Central memory CD8-positive, alpha-beta T cell (primary cell): ENCODE measurements around the gene CMTM1.
A peak's percentile ranks its signal among the peaks of the same experiment; 100 is the strongest.
"Not testable (repeated sequence)": the region's sequence is repeated elsewhere in the genome, so short reads cannot be mapped to it uniquely, and the experiment has no call there.

Source experiments
- ATAC-seq: fragments of 150-1000 bp; cut with Tn5 transposase; replicated peaks from 2 replicates; pipeline ENCODE4 v1.10.0; 2022; ENCODE audit warnings: mild to moderate bottlenecking, moderate FRiP score, moderate number of reproducible peaks; ENCODE audit not compliant: poor library complexity, severe bottlenecking; ENCODE audit errors: extremely low read depth
- DNase-seq, 2 donors: peaks; one replicate each; pipeline ENCODE4 v3.0.0; 2021; ENCODE audit warnings: low spot score in 2 of 2
- H3K27ac Mint-ChIP-seq: one replicate; pipeline ENCODE4 v1.8.0; 2022; ENCODE audit warnings: low read depth, mild to moderate bottlenecking, moderate library complexity, mixed read lengths
- H3K27me3 Mint-ChIP-seq: one replicate; pipeline ENCODE4 v1.8.0; 2022; ENCODE audit warnings: mixed read lengths
- H3K36me3 Mint-ChIP-seq: one replicate; pipeline ENCODE4 v1.8.0; 2022; ENCODE audit warnings: mild to moderate bottlenecking, moderate library complexity, mixed read lengths; ENCODE audit not compliant: insufficient read depth
- H3K4me1 Mint-ChIP-seq: one replicate; pipeline ENCODE4 v1.8.0; 2022; ENCODE audit warnings: mixed read lengths
- H3K4me3 Mint-ChIP-seq: one replicate; pipeline ENCODE4 v1.8.0; 2022; ENCODE audit warnings: mild to moderate bottlenecking, moderate library complexity, mixed read lengths
- H3K9me3 Mint-ChIP-seq: one replicate; pipeline ENCODE4 v1.8.0; 2022; ENCODE audit warnings: mixed read lengths

The CMTM1 gene

DNA sequence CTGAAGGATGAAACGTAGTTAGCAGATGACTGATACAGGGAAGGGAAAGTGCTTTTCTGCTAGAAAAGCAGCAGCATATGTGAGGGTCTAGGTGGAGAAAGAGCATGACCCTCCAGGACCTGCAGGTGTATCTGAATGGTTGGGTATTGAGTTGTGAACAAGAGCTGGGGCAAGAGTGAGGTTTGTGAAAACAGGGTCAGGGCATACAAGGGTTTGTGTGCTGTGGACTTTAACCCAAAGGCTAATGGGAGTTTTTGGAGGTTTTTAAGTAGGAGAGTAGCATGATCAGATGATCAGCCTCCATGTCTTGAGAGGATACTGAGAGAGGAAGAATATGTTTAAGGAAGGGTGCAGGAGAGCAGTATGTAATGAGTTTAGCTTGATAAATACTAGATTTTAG lies 6.1 kb upstream of the CMTM1 start:
- Mint-ChIP-seq H3K27ac (peak overlapping the region; percentile 56), H3K36me3 (peaks cover 37% of the 10 kb centered on the region), H3K9me3 (no peaks in the 10 kb centered on the region), H3K4me3 (peak overlapping the region; percentile 27), H3K4me1 (peaks cover 80% of the 10 kb centered on the region), H3K27me3 (no peaks in the 10 kb centered on the region)
- DNase-seq (no peak), ATAC-seq (no peak)

- H3K4me3 Mint-ChIP-seq, result peak overlapping the region; percentile 53
- H3K27me3 Mint-ChIP-seq, result no peaks in the 10 kb centered on the region
- H3K27ac Mint-ChIP-seq, result peak overlapping the region; percentile 56
- H3K36me3 Mint-ChIP-seq, result peaks cover 37% of the 10 kb centered on the region
- DNase-seq (no peak), ATAC-seq (peak; percentile 49)
- H3K4me1 Mint-ChIP-seq, result peaks cover 71% of the 10 kb centered on the region
- H3K9me3 Mint-ChIP-seq, result no peaks in the 10 kb centered on the region
Observed at GRCh38 chr16:66561381-66562080, 4.7 kb upstream of the CMTM1 start.

GRCh38 chr16:66562409-66562808 lies 3.8 kb upstream of the CMTM1 start:
- Mint-ChIP-seq H3K36me3 (peaks cover 43% of the 10 kb centered on the region), H3K4me1 (peaks cover 72% of the 10 kb centered on the region)
- peak; percentile 62 for ATAC-seq

GRCh38 chr16:66562986-66563385 lies 3.3 kb upstream of the CMTM1 start:
- Mint-ChIP-seq H3K36me3 (peaks cover 43% of the 10 kb centered on the region), H3K9me3 (no peaks in the 10 kb centered on the region), H3K4me1 (peaks cover 71% of the 10 kb centered on the region), H3K27ac (peak overlapping the region; percentile 56), H3K4me3 (peak overlapping the region; percentile 53), H3K27me3 (no peaks in the 10 kb centered on the region)
- no peak for ATAC-seq
- DNase-seq, result no peak

More at GRCh38 chr16:66562409-66562808, 3.8 kb upstream of the CMTM1 start:
- Mint-ChIP-seq H3K4me3 (peak overlapping the region; percentile 53), H3K9me3 (no peaks in the 10 kb centered on the region), H3K27ac (peak overlapping the region; percentile 56), H3K27me3 (no peaks in the 10 kb centered on the region)
- no peak for DNase-seq

GRCh38 chr16:66563574-66564334 lies 2.5 kb upstream of the CMTM1 start:
- ATAC-seq, result no peak
- Mint-ChIP-seq H3K36me3 (peaks cover 39% of the 10 kb centered on the region), H3K9me3 (no peaks in the 10 kb centered on the region), H3K27ac (peak overlapping the region; percentile 56), H3K4me1 (peaks cover 70% of the 10 kb centered on the region), H3K27me3 (no peaks in the 10 kb centered on the region), H3K4me3 (no peak overlapping the region)
- no peak for DNase-seq

DNA sequence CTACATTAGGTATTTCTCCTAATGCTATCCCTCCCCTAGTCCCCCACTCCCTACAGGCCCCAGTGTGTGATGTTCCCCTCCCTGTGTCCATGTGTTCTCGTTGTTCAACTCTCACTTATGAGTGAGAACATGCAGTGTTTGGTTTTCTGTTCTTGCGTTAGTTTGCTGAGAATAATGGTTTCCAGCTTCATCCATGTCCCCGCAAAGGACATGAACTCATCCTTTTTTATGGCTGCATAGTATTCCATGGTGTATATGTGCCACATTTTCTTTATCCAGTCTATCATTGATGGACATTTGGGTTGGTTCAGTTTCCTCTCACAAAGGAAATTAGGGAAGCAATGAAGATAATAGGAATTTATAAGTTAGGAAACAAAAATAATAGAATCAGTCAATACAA lies 1.0 kb downstream of the CMTM1 start:
- H3K4me3 Mint-ChIP-seq, DNase-seq, ATAC-seq, H3K9me3 Mint-ChIP-seq, H3K27me3 Mint-ChIP-seq: not testable (repeated sequence)
- peaks cover 41% of the 10 kb centered on the region for H3K4me1 Mint-ChIP-seq
- H3K27ac Mint-ChIP-seq, result peak overlapping the region; percentile 52
- H3K36me3 Mint-ChIP-seq, result peaks cover 30% of the 10 kb centered on the region

DNA sequence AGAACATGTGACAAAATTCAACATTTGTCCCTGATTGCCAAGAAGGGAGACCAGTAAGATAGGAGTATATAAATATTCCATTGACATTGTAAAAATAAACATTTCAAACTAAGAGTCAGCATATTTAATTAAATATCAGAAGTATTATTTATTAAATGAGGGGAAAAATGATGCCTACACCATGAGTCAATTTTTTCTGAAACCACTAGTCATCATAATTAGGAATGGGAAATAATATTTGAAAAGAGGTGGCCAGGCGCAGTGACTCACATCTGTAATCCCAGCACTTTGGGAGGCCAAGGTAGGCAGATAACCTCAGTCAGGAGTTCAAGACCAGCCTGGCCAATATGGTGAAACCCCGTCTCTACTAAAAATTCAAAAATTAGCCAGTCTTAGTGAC lies 2.1 kb downstream of the CMTM1 start:
- Mint-ChIP-seq H3K9me3 (no peaks in the 10 kb centered on the region), H3K4me3 (no peak overlapping the region), H3K4me1 (peaks cover 30% of the 10 kb centered on the region), H3K27ac (peak overlapping the region; percentile 52), H3K36me3 (peaks cover 27% of the 10 kb centered on the region), H3K27me3 (no peaks in the 10 kb centered on the region)
- DNase-seq, result no peak
- no peak for ATAC-seq

- H3K9me3 Mint-ChIP-seq, result no peaks in the 10 kb centered on the region
- DNase-seq (no peak), ATAC-seq (no peak)
- H3K4me3 Mint-ChIP-seq, result no peak overlapping the region
- H3K27me3 Mint-ChIP-seq, result no peaks in the 10 kb centered on the region
- peaks cover 22% of the 10 kb centered on the region for H3K36me3 Mint-ChIP-seq
- H3K27ac Mint-ChIP-seq, result peak overlapping the region; percentile 52
- peaks cover 23% of the 10 kb centered on the region for H3K4me1 Mint-ChIP-seq
Observed at GRCh38 chr16:66569131-66569530, 2.9 kb downstream of the CMTM1 start.

DNA sequence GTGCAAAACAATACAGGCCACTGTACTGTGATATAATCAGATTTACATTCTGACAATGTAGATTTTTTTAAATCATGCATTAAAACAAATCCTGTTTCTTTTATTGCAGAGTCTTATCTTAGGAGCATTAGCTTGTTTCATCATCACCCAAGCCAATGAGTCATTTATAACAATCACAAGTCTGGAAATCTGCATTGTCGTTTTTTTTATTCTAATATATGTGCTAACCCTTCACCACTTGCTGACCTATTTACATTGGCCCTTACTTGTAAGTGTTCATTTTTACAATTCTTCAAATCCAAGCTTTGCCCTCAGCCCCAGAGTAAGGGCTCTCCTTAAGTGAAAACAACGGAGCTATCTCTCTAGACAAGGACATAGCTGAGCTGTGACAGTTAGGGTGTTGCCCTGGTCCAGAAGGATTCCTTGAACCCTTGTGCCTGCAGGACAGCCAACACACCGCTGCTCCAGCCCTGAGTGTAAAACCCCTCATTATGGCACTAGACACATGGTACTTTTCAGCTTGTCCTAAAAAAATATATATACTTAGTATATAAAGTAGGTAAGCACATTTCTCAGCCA lies 3.7 kb downstream of the CMTM1 start:
- no peak overlapping the region for H3K4me3 Mint-ChIP-seq
- no peaks in the 10 kb centered on the region for H3K9me3 Mint-ChIP-seq
- H3K27me3 Mint-ChIP-seq, result no peaks in the 10 kb centered on the region
- ATAC-seq (no peak), DNase-seq (no peak)
- peaks cover 19% of the 10 kb centered on the region for H3K4me1 Mint-ChIP-seq
- no peak overlapping the region for H3K27ac Mint-ChIP-seq
- H3K36me3 Mint-ChIP-seq, result peaks cover 16% of the 10 kb centered on the region

GRCh38 chr16:66572356-66572755 lies 6.1 kb downstream of the CMTM1 start:
- H3K36me3 Mint-ChIP-seq, result peaks cover 4% of the 10 kb centered on the region
- DNase-seq (no peak), ATAC-seq (no peak)
- H3K27ac Mint-ChIP-seq, result peak overlapping the region; percentile 13
- H3K27me3 Mint-ChIP-seq, result no peaks in the 10 kb centered on the region
- no peak overlapping the region for H3K4me3 Mint-ChIP-seq
- H3K9me3 Mint-ChIP-seq, result no peaks in the 10 kb centered on the region
- H3K4me1 Mint-ChIP-seq, result peaks cover 13% of the 10 kb centered on the region

DNA sequence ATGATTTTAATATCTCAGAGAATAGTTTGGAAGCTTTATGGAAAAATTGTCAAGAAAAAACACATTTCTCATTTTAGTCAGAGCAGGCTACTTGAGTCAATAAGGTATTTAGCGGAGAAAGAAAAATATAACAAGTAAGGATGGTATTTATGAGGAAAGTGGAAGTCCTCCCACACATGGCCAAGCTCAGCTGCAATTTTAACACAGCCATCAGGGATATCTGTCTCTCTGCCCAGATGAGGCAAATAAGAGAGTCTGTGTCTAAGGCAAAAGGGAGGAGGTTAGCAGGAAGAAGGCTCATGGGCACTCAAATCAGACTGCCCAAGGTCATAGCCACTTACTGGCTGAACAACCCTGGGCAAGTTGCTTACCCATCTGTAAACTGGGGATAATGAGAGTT lies 7.8 kb downstream of the CMTM1 start:
- Mint-ChIP-seq H3K4me3 (no peak overlapping the region), H3K4me1 (peaks cover 14% of the 10 kb centered on the region), H3K27me3 (no peaks in the 10 kb centered on the region), H3K27ac (peak overlapping the region; percentile 38), H3K9me3 (no peaks in the 10 kb centered on the region), H3K36me3 (peaks cover 2% of the 10 kb centered on the region)
- DNase-seq (no peak), ATAC-seq (no peak)

DNA sequence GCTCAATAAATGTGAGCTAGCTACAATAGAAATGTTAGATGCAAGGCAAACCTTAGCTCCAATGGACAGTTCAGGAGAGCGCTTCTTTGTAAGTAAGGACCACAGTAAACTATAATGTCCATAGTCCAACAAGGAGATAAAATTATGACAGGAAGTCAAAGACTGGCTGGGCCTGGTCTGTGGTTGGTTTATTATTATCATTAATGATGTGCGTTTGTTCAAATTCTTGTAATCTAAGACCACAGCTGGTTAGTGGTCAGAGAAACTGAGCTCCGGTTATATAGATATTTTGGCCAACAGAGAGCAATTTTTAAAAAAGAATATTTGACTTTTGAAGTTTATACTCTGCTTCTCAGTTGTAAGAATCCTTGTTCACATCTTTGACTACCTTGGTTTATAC lies 8.3 kb downstream of the CMTM1 start:
- Mint-ChIP-seq H3K4me3 (no peak overlapping the region), H3K4me1 (peaks cover 15% of the 10 kb centered on the region), H3K27me3 (no peaks in the 10 kb centered on the region), H3K27ac (no peak overlapping the region), H3K36me3 (peaks cover 2% of the 10 kb centered on the region), H3K9me3 (no peaks in the 10 kb centered on the region)
- ATAC-seq, result no peak
- no peak for DNase-seq

- Mint-ChIP-seq H3K4me3 (no peak overlapping the region), H3K27ac (no peak overlapping the region), H3K9me3 (no peaks in the 10 kb centered on the region), H3K4me1 (peaks cover 16% of the 10 kb centered on the region), H3K27me3 (no peaks in the 10 kb centered on the region), H3K36me3 (peaks cover 2% of the 10 kb centered on the region)
- ATAC-seq (no peak), DNase-seq (no peak)
Observed at GRCh38 chr16:66575060-66575459, 8.8 kb downstream of the CMTM1 start.
